ENCODE measurements around the gene EIF1. TPM values are rescaled to one million over a fixed set of nuclear protein-coding genes. Genes with fewer than 3 reads are reported as not detected.

Gene EIF1
- total and polyA plus RNA-seq, 2 of the 8 experiments (the other 6 are each of a cell fraction or from before 2014, with no cell fraction given) = 175 to 539 TPM

GRCh38 chr17:41724476-41725050 lies 35.9 kb downstream of the EIF1 start:
- Histone ChIP-seq H4K8ac (ENCODE audit: extremely low read depth, insufficient read depth, low read length) (no peak overlapping the region), H2AK5ac (ENCODE audit: low read depth, low read length) (no peak overlapping the region), H3K4ac (replicated peaks; ENCODE audit: insufficient read length, low read depth, low read length) (no peak overlapping the region), H2BK12ac (ENCODE audit: low read depth, low read length) (no peak overlapping the region), H4K5ac (ENCODE audit: insufficient read length, low read depth, low read length) (no peak overlapping the region), H2BK20ac (ENCODE audit: low read length) (no peak overlapping the region), H3K56ac (replicated peaks; ENCODE audit: insufficient read length, low read depth, low read length) (no peak overlapping the region), H3K18ac (ENCODE audit: extremely low read depth, low read length) (no peak overlapping the region), H3K4me1 (replicated peaks in 1 of 4; ENCODE audit: control insufficient read depth in 3 of 4, insufficient read depth in 4 of 4, low read length in 3 of 4) (peaks cover 0 to 2% (median 0%) of the 10 kb centered on the region in 4 experiments; a peak in 3 of 7 replicates), H3K36me3 (ENCODE audit: control insufficient read depth in 2 of 4, insufficient read depth in 4 of 4, low read length in 3 of 4) (no peaks in the 10 kb centered on the region), H3K23ac (ENCODE audit: insufficient read length) (no peak overlapping the region), H2BK5ac (ENCODE audit: low read depth, low read length) (no peak overlapping the region), H3K23me2 (ENCODE audit: low read depth, low read length) (no peaks in the 10 kb centered on the region), H4K91ac (replicated peaks; ENCODE audit: insufficient read length, low read length) (no peak overlapping the region), H3K14ac (ENCODE audit: insufficient read length) (no peak overlapping the region), H3K4me3 (ENCODE audit: extremely low read depth in 1 of 4, insufficient read depth in 2 of 4, low read depth in 3 of 4, low read length in 4 of 4) (no peak overlapping the region), H3K27ac (ENCODE audit: low read depth, low read length) (no peak overlapping the region), H2AFZ (ENCODE audit: low read length) (no peak overlapping the region), H3K4me2 (ENCODE audit: insufficient read depth in 1 of 2, low read depth in 2 of 2, low read length in 2 of 2) (no peak overlapping the region), H3K9me3 (ENCODE audit: insufficient read depth in 2 of 2, low read depth in 1 of 2, low read length in 1 of 2) (no peaks in the 10 kb centered on the region), H4K20me1 (replicated peaks in 1 of 2; ENCODE audit: control insufficient read depth in 1 of 2, insufficient read depth in 2 of 2, low read length in 2 of 2) (peaks cover 0 to 2% of the 10 kb centered on the region in 2 experiments), H3K79me1 (ENCODE audit: low read depth, low read length) (no peaks in the 10 kb centered on the region), H3K79me2 (ENCODE audit: control insufficient read depth in 1 of 2, insufficient read depth in 2 of 2, low read length in 2 of 2) (no peaks in the 10 kb centered on the region), H3K27me3 (replicated peaks in 1 of 4; ENCODE audit: control insufficient read depth in 3 of 4, extremely low read depth in 1 of 4, insufficient read depth in 3 of 4, low read length in 3 of 4) (no peaks in the 10 kb centered on the region), H3K9ac (replicated peaks in 1 of 4; ENCODE audit: extremely low read depth in 1 of 4, low read depth in 3 of 4, low read length in 3 of 4) (no peak overlapping the region), H2BK15ac (ENCODE audit: low read length) (no peak overlapping the region), H2BK120ac (replicated peaks; ENCODE audit: low read depth, low read length) (no peak overlapping the region)
- WGBS, 2 experiments (ENCODE audit: extremely low coverage in 1 of 2, insufficient coverage in 1 of 2, insufficient read length in 1 of 2, insufficient replicate concordance in 2 of 2, low coverage in 1 of 2, low lambda C conversion rate in 2 of 2, missing lambda C conversion rate in 1 of 2) = 86% methylated on average over 17 of the region's 17 CpGs; no CpG with 5 or more reads in 1 of the 2 experiments
- CTCF ChIA-PET (ENCODE audit: partially characterized antibody) = interaction anchor here (0.6 to 2.5 kb wide), 8 partner anchors 10 to 175 kb away, joined by 3 to 10 read pairs (median 3); partner anchors contain the start of gene HAP1
- FAIRE-seq = no peak
- TF ChIP-seq CHD2 (IDR thresholded peaks at IDR 0.05; ENCODE audit: low read length) (no peak), SP2 (IDR thresholded peaks at IDR 0.05; ENCODE audit: low read length) (no peak), JUND (IDR thresholded peaks at IDR 0.05; ENCODE audit: low read length) (no peak), TBP (IDR thresholded peaks at IDR 0.05; ENCODE audit: low read depth, low read length) (no peak), EGR1 (IDR thresholded peaks at IDR 0.05; ENCODE audit: borderline replicate concordance, low read depth, low read length) (no peak), CREB1 (IDR thresholded peaks at IDR 0.05) (no peak), ZNF274 (IDR thresholded peaks at IDR 0.05; ENCODE audit: borderline replicate concordance, extremely low read depth, low read length) (no peak)
- POLR2A ChIA-PET (ENCODE audit: partially characterized antibody) = interaction anchor here (0.8 to 18.3 kb wide), 5 partner anchors 9 to 32 kb away, joined by 3 to 215 read pairs (median 8); partner anchors contain the start of genes EIF1 and HAP1
- no peak for DNase-seq (ENCODE audit: low read depth in 1 of 2, low spot score in 2 of 2)
